RWPE2 (cell line): ENCODE data around the gene C1orf35.

Source experiments
- ATAC-seq: fragments of 200-7000 bp; cut with Tn5 transposase; 3 replicates; pipeline ENCODE4 v1.9.1; 2021; ENCODE audit warnings: low read depth
- DNase-seq: peaks from one replicate; pipeline ENCODE4 v3.0.0-alpha.2; 2020; ENCODE audit warnings: low spot score
- H3K27ac ChIP-seq: fragments of 450-650 bp; 2 replicates; pipeline ENCODE4 v1.5.1; 2017; ENCODE audit warnings: mild to moderate bottlenecking; ENCODE audit not compliant: poor library complexity, severe bottlenecking
- H3K27me3 ChIP-seq: fragments of 250-450 bp; sonication (Bioruptor Pico); 2 replicates; pipeline ENCODE4 v1.5.1; 2021; ENCODE audit warnings: mild to moderate bottlenecking, moderate library complexity; ENCODE audit not compliant: insufficient read depth, poor library complexity, severe bottlenecking
- H3K36me3 ChIP-seq: fragments of 250-450 bp; sonication (Bioruptor Pico); 2 replicates; pipeline ENCODE4 v1.5.1; 2020; ENCODE audit warnings: low read depth, mild to moderate bottlenecking, moderate library complexity
- H3K4me1 ChIP-seq: fragments of 250-450 bp; sonication (Bioruptor Pico); 2 replicates; pipeline ENCODE4 v1.5.1; 2021; ENCODE audit warnings: mild to moderate bottlenecking, moderate library complexity; ENCODE audit not compliant: insufficient read depth, poor library complexity, severe bottlenecking
- H3K4me3 ChIP-seq: fragments of 250-450 bp; sonication (Bioruptor Pico); 2 replicates; pipeline ENCODE4 v1.5.1; 2021; ENCODE audit warnings: mild to moderate bottlenecking, moderate library complexity; ENCODE audit not compliant: severe bottlenecking
- H3K9me3 ChIP-seq: fragments of 250-450 bp; sonication (Bioruptor Pico); 2 replicates; pipeline ENCODE4 v1.5.1; 2021; ENCODE audit warnings: mild to moderate bottlenecking, moderate library complexity; ENCODE audit not compliant: severe bottlenecking
- TF ChIP-seq, protein P1 (sequence below): fragments of 450-650 bp; IDR thresholded peaks from one replicate; pipeline ENCODE4 v1.5.1; 2017; ENCODE audit warnings: mild to moderate bottlenecking, moderate library complexity; ENCODE audit not compliant: poor library complexity, severe bottlenecking

Gene C1orf35

DNA sequence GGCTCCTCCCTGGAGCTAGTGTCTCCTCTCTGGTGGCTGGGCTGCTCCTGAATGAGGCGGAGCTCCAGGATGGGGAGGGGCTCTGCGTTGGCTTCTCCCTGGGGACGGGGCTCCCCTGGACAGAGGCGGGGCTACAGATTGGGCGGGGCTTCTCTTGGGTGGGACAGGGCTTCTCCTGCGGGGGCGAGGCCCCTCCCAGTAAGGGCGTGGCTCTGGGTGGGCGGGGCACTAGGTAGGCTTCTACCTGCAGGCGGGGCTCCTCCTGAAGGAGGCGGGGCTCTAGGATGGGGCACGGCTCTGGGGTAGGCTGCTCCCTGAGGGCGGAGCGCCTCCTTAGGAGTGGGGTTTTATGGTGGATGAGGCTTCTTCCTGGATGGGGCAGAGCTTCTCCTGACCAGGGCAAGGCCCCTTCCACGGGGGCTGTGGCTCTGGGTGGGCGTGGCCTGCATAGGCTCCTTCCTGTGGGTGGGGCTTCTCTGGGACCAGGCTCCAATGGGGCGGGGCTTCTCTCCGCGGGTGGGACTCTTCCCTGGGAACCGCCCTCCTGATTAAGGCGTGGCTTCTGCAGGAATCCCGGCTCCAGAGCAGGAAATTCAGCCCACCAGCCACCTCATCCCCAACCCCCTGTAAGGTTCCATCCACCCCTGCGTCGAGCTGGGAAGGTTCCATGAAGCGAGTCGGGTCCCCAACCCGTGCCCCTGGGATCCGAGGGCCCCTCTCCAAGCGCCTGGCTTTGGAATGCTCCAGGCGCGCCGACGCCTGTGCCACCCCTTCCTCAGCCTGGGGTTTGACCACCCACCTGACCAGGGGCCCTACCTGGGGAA lies 43.3 kb downstream of the C1orf35 start:
- no peaks in the 10 kb centered on the region for H3K4me1 ChIP-seq
- H3K4me3 ChIP-seq = peak overlapping the region; percentile 48
- TF ChIP-seq, protein P1, sequence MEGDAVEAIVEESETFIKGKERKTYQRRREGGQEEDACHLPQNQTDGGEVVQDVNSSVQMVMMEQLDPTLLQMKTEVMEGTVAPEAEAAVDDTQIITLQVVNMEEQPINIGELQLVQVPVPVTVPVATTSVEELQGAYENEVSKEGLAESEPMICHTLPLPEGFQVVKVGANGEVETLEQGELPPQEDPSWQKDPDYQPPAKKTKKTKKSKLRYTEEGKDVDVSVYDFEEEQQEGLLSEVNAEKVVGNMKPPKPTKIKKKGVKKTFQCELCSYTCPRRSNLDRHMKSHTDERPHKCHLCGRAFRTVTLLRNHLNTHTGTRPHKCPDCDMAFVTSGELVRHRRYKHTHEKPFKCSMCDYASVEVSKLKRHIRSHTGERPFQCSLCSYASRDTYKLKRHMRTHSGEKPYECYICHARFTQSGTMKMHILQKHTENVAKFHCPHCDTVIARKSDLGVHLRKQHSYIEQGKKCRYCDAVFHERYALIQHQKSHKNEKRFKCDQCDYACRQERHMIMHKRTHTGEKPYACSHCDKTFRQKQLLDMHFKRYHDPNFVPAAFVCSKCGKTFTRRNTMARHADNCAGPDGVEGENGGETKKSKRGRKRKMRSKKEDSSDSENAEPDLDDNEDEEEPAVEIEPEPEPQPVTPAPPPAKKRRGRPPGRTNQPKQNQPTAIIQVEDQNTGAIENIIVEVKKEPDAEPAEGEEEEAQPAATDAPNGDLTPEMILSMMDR = no peak
- no peaks in the 10 kb centered on the region for H3K36me3 ChIP-seq
- H3K27me3 ChIP-seq = no peaks in the 10 kb centered on the region
- H3K9me3 ChIP-seq = no peaks in the 10 kb centered on the region
- DNase-seq (peak; percentile 91), ATAC-seq (peak; percentile 84)
- H3K27ac ChIP-seq = peak overlapping the region; percentile 52

DNA sequence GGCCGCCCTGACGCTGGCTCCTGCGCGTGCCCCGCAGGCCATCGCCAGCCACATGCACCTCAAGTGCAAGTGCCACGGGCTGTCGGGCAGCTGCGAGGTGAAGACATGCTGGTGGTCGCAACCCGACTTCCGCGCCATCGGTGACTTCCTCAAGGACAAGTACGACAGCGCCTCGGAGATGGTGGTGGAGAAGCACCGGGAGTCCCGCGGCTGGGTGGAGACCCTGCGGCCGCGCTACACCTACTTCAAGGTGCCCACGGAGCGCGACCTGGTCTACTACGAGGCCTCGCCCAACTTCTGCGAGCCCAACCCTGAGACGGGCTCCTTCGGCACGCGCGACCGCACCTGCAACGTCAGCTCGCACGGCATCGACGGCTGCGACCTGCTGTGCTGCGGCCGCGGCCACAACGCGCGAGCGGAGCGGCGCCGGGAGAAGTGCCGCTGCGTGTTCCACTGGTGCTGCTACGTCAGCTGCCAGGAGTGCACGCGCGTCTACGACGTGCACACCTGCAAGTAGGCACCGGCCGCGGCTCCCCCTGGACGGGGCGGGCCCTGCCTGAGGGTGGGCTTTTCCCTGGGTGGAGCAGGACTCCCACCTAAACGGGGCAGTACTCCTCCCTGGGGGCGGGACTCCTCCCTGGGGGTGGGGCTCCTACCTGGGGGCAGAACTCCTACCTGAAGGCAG lies 44.0 kb downstream of the C1orf35 start:
- ATAC-seq (no peak), DNase-seq (peak; percentile 31)
- TF ChIP-seq, protein P1 = no peak
- Histone ChIP-seq H3K36me3 (no peaks in the 10 kb centered on the region), H3K4me3 (peak overlapping the region; percentile 48), H3K9me3 (no peaks in the 10 kb centered on the region), H3K4me1 (no peaks in the 10 kb centered on the region), H3K27me3 (no peaks in the 10 kb centered on the region), H3K27ac (no peak overlapping the region)

DNA sequence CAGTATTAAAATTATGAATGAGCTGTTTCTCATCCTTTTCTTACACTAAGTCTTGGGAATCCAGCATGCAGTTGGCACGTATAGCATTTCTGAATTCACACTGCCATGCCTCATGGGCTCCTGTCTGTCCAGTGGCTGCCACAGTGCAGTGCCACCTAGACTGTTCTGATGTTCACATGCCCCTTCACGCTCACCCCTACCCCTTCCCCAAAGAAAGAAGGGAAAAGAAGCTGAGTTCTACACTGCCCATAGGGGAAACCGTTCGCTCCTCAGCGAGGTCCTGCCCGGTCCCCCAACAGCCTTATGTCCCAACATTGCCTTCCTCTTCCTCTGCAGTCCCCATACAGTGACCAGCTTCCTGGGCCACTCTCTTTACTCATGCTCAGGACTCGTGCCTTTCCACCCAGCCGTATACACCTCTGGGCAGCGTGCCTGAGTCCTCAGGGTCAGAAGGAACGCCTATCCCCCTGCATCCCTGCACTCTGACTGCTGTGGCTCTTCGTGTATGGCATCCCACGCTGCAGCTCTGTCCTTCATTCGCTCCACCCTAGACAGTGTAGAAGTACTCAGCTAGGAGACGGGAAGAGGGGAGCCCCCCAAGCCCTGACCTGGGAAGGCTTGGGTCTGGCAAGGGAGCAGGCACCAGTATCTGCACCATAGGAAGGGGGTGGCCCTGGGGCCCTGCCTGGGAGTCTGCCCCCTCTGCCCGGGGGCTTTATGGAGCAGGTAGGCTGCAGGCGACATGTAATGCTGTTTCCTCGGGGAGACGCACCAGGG lies 44.8 kb downstream of the C1orf35 start:
- TF ChIP-seq, protein P1 = no peak

More for the DNA sequence above, 44.8 kb downstream of the C1orf35 start:
- DNase-seq = no peak
- H3K36me3 ChIP-seq = no peaks in the 10 kb centered on the region
- H3K27ac ChIP-seq = no peak overlapping the region
- no peak overlapping the region for H3K4me3 ChIP-seq
- H3K4me1 ChIP-seq = no peaks in the 10 kb centered on the region
- no peaks in the 10 kb centered on the region for H3K27me3 ChIP-seq
- no peak for ATAC-seq
- H3K9me3 ChIP-seq = no peaks in the 10 kb centered on the region
